GM18519 (cell line): ENCODE measurements around the gene ARFGAP1.

Experiments used
- ATAC-seq: cut with Tn5 transposase; IDR thresholded peaks from one replicate; pipeline ENCODE4 v1.9.1; 2021; ENCODE audit warnings: mild to moderate bottlenecking, moderate library complexity; ENCODE audit not compliant: unreplicated experiment, low FRiP score

The ARFGAP1 gene

DNA sequence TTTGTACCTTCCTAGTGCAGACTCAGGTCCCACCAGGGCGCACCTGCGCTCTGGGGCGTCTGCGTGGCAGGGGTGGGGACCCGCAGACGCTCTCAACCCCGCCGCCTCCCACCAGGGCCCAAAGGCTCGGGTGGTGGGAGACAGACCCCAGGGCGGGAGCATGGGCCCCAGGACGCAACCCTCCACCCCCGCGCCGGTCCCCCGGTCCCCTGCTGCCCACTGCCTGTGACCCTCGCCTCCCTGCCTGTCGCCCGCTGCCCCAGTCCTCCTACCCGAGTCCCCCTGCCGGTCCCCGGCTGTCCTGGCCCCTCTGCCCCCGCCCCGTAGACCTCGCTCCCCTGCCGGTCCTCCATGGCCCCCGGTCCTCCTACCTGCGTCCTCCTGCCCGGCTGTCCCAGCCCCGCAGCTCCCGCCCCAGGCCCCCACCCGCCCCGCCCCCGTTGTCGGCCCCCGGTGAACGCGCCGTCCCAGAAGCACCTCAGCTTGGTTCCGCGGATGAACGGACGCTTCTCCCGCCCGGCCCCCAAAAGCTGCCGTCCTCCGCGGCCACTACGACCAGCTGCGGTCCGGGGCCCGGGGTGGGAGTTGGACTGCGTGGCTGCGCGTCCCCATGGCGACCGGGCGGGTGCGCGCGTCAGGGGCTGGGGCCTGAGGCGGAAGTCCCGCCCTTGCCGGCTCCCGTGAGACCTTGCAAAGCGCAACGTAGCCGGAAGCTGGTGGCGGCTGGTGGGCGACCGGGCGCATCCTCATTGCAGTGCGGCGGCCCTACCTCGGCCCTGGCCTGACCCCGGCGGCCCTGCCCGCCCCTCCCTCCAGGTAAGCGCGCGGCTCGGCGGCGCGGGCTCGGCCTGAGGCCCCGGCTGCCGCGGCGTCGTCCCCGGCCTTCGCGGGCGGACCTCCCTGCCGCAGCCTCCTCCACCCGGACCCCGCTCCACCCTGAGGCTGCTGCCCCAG, at the start of gene ARFGAP1:
Gene ARFGAP1, plus strand, starts transcription at position 709 of the 954 bp plus-strand sequence. CDS start 2,768 bp downstream, outside the sequence.
- ATAC-seq: peak; percentile 64

- ATAC-seq: no peak
These were observed 49.3 kb upstream of the ARFGAP1 start for GRCh38 chr20:63223121-63223825.

GRCh38 chr20:63223826-63224207, 48.8 kb upstream of the ARFGAP1 start:
- no peak for ATAC-seq

GRCh38 chr20:63224412-63225081, 48.1 kb upstream of the ARFGAP1 start:
- no peak for ATAC-seq

GRCh38 chr20:63225082-63225454, 47.5 kb upstream of the ARFGAP1 start:
- ATAC-seq: no peak

- no peak for ATAC-seq
These were observed 46.3 kb upstream of the ARFGAP1 start for GRCh38 chr20:63226042-63226943.

GRCh38 chr20:63227260-63227659, 45.4 kb upstream of the ARFGAP1 start:
- no peak for ATAC-seq

DNA sequence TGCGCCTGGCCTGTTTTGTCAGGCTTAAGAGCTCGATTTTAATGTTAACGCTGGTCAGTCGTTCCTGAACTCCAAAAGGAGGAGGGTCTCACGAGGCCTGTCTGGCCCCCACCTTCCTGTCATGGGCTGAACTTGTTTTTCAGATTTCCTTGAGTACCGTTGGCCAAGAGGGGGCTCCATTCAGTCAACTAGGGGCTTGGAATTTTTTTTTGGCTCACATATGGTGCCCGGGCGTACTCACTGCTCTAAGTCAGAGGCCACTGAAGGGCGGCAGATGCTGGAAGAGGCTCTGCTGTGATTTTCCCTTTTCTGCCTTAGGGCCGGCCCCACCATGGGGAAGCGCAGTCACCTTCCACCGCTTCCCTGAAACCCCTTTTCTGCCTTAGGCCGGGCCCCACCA, 43.8 kb upstream of the ARFGAP1 start:
- ATAC-seq: no peak

DNA sequence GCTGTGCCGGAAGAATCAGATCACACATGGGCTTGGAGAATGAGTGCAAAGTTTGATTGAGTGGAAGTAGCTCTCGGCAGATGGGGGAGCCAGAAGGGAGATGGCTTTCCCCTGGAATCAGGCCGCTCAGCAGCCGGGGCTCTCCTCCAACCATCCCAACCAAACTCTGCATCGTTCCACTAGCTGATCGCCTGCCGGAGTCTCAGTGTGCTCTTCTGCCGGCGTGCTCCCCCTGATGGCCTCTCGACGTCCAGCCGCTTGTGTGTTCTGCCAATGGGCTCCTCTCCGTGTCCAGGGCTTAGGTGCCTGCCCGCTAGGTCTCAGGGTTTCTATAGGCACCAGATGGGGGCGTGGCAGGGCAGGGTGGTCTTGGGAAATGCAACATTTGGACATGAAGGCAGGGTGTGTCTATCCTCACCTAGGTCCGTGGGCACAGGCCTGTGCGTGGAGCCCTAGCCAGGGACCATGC, 41.8 kb upstream of the ARFGAP1 start:
- no peak for ATAC-seq

DNA sequence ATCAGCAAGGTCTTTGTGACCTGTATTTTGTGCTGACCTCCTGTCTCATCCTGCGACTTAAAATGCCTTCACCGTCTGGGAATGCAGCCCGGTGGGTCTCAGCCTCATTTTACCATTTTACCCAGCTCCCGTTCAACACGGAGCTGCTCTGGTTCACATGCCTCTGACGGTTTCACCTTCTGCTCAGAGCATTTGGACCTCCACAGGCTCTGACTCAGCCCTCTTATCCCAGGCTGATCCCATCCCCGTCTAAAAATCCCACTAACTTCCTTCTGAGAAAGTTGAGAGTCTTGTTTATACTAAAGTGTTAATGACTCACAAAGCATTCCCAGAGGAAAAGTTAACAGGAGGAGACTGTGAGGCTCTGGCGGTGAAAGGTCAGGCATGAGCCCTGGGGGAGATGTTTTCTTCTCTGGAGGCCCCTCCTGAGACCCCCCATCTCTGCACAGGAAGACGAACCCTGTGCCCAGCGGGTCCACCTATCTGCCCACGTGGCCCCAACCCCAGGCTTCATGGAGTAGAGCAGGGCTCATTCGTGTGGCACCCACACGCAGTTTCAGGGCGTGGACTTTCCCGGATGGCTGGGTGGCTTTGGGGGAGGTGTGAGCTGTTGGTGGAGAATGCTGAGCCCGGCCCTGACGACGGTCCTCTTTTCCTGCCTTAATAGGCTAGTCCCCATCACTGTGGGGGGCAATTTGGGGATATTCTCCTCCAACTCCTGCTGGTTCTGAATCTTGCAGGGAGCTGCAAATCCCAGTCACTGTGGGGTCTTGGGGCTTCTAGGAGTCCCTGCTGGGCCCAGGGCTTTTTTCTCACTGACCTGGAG, 40.2 kb upstream of the ARFGAP1 start:
- ATAC-seq: no peak

DNA sequence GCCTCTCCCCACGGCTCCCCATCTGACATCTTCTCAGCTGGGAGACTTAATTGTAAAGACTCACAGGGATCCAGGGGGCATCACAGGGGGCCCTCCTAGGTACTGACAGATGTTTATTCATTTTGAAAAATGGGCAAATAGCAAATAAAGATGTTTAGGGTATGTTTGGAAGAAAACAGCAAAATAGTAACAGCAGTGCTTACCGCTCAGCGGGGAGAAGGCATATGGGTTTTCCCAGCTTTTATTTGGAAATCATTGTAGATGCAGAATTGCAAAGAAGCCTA, 39.6 kb upstream of the ARFGAP1 start:
- ATAC-seq: no peak

GRCh38 chr20:63233924-63234323, 38.7 kb upstream of the ARFGAP1 start:
- ATAC-seq: no peak

GRCh38 chr20:63234693-63235398, 37.8 kb upstream of the ARFGAP1 start:
- no peak for ATAC-seq

GRCh38 chr20:63235399-63235983, 37.1 kb upstream of the ARFGAP1 start, which contains the start of gene BIRC7:
BIRC7 (plus strand) TSS chr20:63235905; CDS start chr20:63236097, 192 bp downstream.
- ATAC-seq: no peak

- ATAC-seq: no peak
These were observed 36.3 kb upstream of the ARFGAP1 start for GRCh38 chr20:63236116-63236837.

DNA sequence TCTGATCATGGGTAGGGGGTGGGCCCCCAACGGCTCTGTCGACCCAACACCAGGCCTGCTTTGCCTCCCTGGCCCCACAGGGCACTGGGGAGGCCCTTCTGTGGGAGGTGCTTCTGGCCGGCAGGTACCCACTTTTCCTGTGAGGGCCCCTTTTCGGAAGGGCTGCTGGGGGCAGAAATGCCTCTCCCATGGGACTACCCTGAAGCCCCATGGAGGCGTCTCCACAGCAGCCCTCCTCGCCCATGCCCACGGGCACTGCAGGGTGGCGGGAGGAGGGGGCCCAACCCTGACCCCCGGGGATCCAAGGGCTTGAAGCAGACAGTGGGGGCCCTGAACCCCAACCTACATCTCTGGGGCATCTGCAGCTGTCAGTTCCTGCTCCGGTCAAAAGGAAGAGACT, 34.6 kb upstream of the ARFGAP1 start:
- no peak for ATAC-seq

DNA sequence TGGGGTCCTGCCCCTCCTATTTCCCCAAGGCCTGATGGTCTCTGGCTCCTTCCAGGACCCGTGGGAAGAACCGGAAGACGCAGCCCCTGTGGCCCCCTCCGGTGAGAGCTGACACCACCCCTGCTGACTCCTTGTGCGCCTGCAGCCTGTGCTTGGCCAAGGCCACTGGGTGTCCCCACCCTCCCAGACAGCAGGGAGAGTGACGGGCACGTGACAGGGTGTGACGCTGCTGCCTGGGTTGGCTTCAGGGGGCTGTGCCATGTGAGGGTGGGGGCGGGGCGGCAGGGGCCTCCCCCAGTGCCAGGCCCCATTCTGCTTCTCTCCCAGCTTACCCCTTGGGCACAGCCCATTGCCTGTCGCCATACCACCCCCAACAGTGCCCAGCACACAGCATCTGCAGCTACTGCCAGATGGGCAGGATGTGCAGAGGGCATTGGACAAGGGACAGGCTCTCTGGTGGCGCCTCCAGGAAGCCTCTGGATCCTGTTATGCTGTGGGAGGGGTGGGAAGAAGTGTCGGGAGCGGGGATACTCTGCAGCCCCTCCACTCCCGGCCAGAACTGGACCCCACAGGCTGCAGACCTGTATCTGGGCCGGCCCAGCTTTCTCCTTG, 34.0 kb upstream of the ARFGAP1 start:
- ATAC-seq: no peak
